Measurements from ENCODE around the gene CSMD2.

The CSMD2 gene

GRCh38 chr1:33895976-33896375 is 269.1 kb downstream of the CSMD2 start:
- no peak for DNase-seq

GRCh38 chr1:33895396-33895795 is 269.6 kb downstream of the CSMD2 start:
- DNase-seq: no peak

- DNase-seq: no peak
Observed at GRCh38 chr1:33893147-33893830, 271.7 kb downstream of the CSMD2 start.

GRCh38 chr1:33886496-33886895 is 278.5 kb downstream of the CSMD2 start:
- DNase-seq: no peak

- no peak for DNase-seq
Observed at GRCh38 chr1:33880305-33880704, 284.7 kb downstream of the CSMD2 start.

GRCh38 chr1:33878392-33878791 is 286.6 kb downstream of the CSMD2 start:
- DNase-seq: no peak

- no peak for DNase-seq
Observed at GRCh38 chr1:33876970-33877650, 287.9 kb downstream of the CSMD2 start.

GRCh38 chr1:33875862-33876261 is 289.2 kb downstream of the CSMD2 start:
- no peak for DNase-seq

GRCh38 chr1:33874636-33875035 is 290.4 kb downstream of the CSMD2 start:
- DNase-seq: no peak

GRCh38 chr1:33872683-33873082 is 292.3 kb downstream of the CSMD2 start:
- DNase-seq: no peak

GRCh38 chr1:33872275-33872674 is 292.8 kb downstream of the CSMD2 start:
- no peak for DNase-seq

- DNase-seq: no peak
Observed at GRCh38 chr1:33867684-33868083, 297.3 kb downstream of the CSMD2 start.

GRCh38 chr1:33866281-33866680 is 298.7 kb downstream of the CSMD2 start:
- peak; percentile 38 for DNase-seq

GRCh38 chr1:33864460-33865389 is 300.3 kb downstream of the CSMD2 start:
- peak; percentile 11 for DNase-seq

- DNase-seq: no peak
Observed at GRCh38 chr1:33863779-33864178, 301.3 kb downstream of the CSMD2 start, which contains the start of gene HMGB4. Gene HMGB4 (plus strand): TSS chr1:33864079. CDS start chr1:33864192, 113 bp downstream.

GRCh38 chr1:33860671-33861070 is 304.4 kb downstream of the CSMD2 start:
- DNase-seq: no peak

GRCh38 chr1:33854091-33854490 is 310.9 kb downstream of the CSMD2 start:
- DNase-seq: no peak

GRCh38 chr1:33853431-33853830 is 311.6 kb downstream of the CSMD2 start:
- no peak for DNase-seq

- no peak for DNase-seq
Observed at GRCh38 chr1:33852711-33853110, 312.3 kb downstream of the CSMD2 start.

- no peak for DNase-seq
Observed at GRCh38 chr1:33850481-33850880, 314.5 kb downstream of the CSMD2 start.

GRCh38 chr1:33849211-33849610 is 315.8 kb downstream of the CSMD2 start:
- no peak for DNase-seq

- no peak for DNase-seq
Observed at GRCh38 chr1:33848205-33848937, 316.7 kb downstream of the CSMD2 start.

GRCh38 chr1:33846861-33847260 is 318.2 kb downstream of the CSMD2 start:
- no peak for DNase-seq
